SW480 (cell line): Measurements from ENCODE around the gene FN3K.

ENCODE experiments used
- DNase-seq: peaks from one replicate; pipeline ENCODE4 v3.0.0-alpha.2; 2016; ENCODE audit warnings: low spot score

The FN3K gene

DNA sequence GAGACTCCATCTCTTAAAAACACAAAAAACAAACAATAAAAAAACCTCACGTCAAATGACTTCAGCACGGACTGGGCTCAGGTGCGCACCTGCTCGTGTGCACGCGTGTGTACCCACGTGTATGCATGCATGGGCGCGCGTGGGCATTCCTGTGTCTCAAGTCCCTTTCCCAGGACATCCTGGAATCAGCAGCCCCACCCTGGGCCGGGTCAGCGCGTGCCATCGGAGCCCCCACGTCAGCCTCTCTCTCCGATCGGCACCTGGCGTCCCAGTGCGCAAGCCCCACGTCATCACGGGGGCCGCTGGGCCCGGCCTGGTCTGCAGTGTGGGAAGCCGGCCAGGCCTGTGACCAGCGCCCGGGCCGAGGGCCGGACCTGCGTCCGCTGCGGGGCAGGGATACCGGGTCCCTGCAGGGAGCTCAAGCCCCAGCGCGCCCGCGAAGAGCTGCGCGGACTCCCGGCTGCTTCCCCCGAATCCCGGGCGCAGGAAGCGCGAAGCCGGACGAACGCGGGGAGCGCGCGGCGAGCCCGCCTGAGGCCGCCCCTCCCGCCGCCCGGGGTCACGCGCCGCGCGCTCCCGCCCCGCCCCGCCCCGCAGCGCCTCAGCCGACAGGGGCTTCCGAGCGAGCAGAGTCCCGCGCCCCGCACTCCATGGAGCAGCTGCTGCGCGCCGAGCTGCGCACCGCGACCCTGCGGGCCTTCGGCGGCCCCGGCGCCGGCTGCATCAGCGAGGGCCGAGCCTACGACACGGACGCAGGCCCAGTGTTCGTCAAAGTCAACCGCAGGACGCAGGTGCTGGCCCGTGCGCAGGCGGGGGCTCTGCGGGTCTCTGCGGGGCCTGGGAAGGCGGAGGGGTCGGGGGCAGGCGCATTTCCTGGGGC lies at the start of gene FN3K:
FN3K (plus strand) TSS at position 629 of the 880 bp plus-strand sequence; CDS start at position 651, 22 bp downstream.
- no peak for DNase-seq

DNA sequence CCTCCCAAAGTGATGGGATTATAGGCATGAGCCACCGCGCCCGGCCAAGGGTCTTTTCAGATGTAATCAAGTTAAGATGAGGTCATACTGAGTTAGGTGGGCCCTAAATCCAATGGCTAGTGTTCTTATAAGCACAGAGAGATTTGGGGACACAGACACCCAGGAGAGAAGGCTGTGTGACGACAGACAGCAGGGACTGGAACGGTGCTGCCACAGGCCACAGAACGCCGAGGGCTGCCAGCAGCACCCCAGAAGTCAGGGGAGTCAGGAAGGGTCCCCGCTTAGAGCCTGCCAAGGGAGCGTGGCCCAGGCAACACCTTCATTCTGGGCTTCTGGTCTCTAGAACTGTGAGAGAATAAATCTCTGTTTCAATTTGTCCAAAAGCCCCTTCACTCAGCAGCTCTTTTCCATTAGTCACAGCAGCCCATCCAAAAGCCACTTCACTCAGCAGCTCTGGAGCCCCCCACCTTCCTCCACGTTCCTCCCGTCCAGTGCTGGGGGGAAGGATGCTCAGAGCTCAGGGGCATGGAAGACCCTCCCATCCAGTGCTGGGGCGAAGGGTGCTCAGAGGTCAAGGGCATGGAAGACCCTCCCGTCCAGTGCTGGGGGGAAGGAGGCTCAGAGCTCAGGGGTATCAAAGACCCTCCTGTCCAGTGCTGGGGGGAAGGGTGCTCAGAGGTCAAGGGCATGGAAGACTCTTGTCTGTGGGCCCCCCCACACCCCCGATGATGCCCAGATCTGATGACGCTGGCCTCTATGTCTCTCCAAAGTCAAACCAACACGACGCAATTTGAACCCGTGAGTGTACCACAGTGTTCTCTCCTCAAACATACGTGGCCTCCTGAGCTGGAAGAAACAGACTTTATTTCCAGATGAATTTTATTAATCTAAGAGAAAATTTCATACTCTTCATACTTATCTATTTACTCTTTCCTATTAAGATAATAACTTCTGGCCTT lies 48.8 kb upstream of the FN3K start:
- DNase-seq: no peak

DNA sequence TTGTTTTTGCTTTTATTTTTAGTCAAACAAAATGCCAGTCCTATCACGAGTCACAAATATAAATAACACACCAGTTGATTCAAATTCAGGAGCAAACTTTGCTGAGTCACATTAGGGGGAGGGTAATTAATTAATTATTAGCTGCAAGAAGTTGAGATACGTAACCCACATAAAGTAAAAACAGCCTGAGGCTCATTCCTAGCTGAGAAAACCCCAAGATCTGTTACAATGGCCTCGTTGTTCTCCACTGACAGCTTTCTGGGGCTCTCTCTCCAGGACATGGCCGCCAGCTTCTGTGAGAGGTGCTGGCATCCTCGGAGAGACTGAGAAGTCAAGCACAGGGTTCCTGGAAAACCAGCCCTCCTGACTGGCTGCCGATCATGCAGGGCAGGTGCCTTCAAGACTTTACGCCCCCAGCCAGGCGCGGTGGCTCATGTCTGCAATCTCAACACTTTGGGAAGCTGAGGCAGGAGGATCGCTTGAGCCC lies 48.0 kb upstream of the FN3K start:
- DNase-seq: peak; percentile 43

DNA sequence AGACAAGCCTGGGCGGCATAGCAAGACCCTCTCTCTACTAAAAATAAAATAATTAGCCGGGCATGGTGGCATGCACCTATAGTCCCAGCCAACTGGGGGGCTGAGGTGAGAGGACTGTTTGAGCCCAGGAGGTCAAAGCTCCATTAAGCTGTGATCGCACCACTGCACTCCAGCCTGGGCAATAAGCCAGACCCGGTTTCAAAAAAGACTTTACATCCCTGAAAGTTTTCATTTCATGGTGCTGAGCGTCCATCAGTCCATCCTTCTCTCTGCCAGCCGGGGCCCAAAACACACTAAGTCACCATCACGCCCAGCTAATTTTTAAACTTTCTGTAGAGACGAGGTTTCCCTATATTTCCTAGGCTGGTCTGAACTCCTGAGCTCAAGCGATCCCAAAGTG lies 47.5 kb upstream of the FN3K start:
- DNase-seq: no peak

DNA sequence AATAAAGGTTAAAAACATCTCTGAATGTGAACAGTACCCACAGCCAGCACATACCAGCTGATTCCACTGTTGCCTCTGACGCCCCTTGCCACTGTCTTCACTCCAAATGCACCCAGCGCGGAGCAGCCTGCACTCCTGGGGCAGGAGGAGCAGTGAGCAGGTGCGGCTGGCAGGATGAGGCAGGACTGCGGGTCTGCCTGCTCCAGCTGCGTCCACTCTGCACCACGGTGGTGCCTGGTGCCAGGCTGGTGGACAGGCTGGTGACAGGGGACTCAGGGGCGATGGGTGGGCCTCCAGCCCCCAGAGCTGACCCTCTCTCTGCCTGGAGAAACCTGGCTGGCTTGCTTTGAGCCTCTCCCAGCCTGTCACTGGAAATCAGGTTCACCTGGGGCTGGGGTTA lies 46.3 kb upstream of the FN3K start:
- DNase-seq: no peak

DNA sequence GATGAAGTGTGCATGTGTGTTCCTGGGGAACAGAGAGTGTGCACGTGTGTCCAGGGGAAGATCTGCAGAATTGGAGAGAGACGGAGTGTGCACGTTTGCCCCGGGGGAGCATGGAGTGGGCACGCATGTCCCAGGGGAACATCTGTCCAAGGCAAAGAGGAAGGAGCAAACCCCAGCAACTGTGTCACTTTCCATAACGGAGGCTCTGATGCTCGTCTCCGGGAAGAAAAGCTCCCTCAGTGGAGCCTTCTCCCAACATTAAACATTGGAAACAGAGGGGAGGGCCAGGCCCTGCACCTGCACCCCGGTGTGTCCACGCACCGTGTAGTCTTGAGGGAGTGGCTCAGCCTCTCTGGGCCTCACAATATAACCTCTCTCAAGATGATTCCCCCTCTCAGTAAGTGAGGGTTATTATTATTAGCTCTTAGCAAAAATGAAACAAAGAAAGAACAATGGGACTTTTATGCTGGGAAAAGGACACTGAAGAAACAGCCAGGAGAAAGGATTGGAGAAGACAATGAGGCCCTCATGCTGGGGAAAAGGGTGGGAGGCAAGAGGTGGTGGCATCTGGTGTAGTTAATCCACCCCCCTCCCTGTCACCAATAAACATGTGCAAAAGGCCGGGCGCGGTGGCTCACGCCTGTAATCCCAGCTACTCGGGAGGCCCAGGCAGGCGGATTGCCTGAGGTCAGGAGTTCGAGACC lies 44.5 kb upstream of the FN3K start:
- no peak for DNase-seq

DNA sequence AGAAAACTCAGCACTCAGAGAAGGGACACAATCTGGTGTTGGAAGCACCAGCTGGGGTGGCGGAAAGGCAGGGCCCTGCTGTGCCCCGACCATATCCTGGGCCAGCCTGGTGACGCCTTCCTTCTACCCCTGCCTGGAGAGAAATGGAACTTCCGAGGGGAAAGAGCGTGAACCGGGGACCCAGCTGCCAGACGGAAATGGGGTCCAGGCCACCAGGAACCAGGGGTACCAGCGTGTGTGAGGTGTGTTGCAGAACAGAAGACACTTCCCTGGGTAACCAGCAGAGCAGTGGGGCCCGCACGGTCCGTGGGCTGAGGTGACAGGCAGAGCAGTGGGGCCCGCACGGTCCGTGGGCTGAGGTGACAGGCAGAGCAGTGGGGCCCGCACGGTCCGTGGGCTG lies 43.7 kb upstream of the FN3K start:
- no peak for DNase-seq

DNA sequence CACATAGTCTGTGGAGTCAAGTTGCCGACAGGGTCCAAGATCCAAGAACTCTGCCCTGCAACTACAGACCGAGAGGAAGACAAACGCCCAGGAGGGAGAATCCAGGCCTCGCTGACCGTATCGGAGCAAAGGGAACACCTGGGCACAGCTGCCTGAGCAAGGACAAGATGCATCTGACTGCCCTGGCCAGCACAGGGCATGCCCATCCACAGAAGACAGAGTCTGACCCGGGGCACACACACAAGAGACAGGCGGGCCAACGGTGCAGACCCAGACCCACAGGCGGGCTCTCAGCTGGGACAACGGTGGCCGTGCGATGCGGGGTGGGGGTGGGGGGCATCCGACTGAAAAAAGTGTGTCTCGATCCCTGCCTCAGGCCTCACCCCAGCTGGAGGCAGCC lies 43.1 kb upstream of the FN3K start:
- DNase-seq: no peak

DNA sequence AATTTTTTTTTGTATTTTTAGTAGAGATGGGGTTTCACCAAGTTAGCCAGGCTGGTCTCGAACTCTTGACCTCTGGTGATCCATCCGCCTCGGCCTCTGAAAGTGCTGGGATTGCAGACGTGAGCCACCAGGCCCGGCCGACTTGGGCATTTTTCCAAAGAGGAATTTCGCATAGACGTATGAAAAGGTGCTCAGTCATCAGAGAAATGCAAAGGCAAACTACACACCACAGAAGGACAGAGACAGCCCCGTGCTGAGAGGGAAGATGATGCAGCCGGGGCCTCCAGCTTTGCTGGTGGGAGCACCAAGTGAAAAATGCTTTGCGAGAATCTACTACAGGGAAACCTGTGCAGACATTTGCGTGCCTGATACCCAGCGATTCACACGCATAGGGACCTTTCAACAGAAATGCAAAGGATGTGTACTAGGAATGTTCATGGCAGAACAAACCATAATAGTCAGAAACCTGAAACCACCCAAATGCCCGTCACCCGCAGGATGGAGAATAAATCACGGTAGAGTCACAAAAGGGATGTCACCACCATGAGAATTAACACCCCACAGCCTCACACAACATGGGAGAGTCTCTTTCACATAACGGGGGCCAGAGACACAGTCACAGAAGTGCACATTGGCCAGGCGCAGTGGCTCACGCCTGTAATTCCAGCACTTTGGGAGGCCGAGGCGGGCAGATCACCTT lies 42.1 kb upstream of the FN3K start:
- DNase-seq: no peak

DNA sequence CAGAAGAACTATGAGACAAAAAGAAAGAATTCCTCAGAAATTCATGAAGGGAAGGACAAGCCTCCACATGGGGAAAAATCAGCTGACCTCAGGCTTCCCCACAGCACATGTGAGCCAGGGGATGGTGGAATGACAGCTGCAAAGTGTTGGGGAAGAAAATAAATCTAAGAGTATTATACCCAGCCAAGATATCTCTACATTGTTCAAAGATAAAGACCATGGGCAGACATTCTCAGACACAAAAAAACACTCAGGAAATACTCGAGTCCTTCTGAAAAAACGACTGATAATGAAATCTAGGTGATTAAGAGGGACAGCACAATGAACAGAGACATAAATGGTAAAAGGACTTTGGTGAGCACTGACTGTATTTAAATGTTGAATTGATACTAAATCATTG lies 40.8 kb upstream of the FN3K start:
- DNase-seq: no peak

DNA sequence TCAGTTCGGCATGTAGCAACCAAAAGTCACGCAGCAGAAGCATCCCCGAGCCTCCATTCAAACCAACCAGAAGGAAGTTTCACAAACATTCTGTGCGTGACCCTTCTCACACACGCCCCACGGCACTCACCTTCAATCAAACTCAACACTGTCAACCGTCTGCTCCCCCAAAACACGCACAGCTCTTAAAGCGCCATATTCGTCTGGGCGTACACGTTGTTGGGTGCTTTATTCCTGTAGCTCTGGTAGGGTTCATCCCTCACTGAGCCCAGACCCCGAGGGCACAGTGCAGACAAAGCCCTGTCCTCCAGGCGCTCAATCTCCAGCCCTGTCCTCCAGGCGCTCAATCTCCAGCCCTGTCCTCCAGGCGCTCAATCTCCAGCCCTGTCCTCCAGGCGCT lies 39.2 kb upstream of the FN3K start:
- no peak for DNase-seq

DNA sequence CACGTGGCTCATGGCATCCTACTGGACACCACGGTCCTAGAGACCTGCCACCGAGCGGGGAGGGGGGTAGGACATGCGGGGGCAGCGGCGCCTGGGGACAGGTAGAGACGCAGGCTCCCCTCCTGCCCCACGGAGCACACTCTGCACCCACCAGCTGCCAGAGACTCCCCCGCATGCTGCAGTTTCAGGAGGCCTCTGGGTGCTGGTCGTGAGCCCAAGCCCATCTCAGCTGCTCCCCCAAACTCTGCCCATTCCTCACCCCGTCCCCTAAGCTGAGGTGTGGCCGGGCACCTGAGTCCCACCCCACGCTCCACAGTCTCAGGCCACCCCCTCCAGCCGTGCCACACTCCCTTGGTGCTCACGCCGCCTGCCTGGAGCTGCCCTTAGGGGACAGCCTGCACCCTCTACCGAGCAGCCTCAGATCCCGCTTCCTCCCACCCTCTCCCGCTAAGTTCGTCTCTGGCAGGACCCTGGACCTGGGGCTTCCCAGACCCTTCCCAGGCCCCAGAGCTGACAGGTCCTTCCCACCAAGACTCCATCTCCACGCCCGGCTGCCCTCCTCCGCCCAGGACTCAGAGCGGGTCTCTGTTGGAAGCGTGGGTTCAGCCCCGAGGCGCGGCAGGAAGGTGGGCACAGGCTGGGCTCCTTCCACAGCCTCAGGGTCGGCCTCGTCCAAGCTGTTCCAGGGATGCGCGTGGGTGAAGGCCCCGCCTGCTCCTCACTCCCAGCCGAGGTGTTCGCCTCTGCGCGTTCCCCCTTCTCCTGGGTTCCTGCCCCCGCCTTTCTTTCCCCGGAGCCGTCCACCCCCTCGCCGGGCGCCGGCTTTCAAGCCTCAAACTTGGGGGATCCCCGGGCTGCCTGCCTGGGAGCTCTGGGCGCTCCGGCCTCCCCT lies 38.3 kb upstream of the FN3K start:
- no peak for DNase-seq

DNA sequence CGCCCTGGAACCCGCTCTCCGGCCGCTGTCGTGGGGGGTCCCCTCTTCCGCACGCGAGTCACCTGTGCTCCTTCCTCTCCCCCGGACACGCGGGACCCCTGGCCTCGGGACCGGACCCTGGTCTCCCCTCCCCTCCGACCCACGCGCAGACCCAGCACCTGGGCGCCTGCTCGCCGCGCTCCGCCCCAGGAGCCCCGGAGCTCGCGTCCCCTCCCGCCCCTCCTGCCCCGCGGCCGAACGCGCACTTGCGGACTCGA lies 37.7 kb upstream of the FN3K start:
- DNase-seq: no peak

DNA sequence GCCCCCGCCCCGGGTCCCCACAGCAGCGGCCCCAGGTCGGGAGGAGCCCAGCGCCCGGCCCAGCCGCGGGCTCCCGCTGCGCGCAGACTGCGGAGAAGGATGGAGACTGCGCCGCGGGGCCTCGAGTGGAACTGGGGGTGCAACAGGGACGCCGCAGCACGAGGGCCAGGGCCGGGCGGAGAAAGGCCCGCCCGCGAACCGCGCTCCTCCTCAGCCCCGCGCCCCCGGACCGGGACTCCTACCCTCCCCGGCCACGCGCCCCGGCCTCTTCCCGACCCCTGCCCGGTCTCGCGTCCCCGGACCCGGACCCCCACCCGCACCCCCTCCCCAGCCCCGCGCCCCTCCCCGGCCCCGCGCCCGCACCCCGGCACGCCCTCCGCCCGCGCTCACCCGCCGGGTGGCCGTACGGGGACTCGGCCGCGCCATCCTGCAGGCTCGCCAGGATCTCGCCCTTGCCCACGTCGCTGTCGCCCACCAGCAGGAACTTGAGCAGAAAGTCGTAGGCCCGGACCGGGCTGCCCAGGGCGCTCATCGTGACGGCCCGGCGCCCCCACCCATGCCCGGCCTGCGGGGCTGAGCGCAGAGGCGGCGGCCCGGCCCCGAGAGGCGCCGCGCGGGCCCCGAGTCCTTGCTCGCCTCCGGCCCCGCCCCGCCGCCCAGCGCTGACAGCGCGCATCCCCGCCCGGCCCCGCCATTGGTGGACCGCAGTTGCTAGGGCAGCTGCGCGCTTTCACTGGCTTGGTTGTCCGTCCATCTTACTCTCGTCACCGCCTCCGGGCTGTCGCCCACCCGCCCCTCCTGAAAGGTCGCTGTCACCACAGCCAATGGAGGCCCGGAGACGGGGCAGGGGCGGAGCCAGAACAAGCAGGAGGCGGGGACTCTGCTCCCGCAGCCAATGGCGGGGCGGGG lies 37.1 kb upstream of the FN3K start, which contains the start of gene RAB40B:
RAB40B (minus strand) TSS at position 634 of the 909 bp plus-strand sequence; CDS start at position 532, 102 bp downstream.
- DNase-seq: peak; percentile 98

DNA sequence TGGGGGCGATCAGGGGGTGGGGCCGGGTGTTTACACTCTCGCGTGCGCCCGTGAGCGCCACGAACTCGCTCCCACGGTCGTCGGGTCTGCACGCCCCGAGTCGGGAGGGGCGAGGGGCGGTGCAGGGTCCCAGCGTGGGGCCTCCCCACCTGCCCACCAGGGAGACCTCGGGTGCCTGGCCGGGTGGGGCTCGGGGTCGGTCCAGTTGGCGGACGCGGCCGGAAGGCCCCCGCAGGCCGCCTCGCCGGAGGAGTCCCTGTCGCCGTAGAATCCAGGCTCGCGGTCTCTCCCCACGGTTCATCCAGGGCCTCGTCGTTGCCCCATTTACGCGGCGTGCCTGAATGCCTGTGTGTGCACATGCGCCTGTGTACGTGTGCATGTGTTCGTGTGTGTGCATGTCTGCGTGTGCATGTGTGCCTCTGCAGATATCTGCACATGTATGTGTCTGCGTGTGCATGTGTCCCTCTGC lies 36.4 kb upstream of the FN3K start:
- DNase-seq: no peak

DNA sequence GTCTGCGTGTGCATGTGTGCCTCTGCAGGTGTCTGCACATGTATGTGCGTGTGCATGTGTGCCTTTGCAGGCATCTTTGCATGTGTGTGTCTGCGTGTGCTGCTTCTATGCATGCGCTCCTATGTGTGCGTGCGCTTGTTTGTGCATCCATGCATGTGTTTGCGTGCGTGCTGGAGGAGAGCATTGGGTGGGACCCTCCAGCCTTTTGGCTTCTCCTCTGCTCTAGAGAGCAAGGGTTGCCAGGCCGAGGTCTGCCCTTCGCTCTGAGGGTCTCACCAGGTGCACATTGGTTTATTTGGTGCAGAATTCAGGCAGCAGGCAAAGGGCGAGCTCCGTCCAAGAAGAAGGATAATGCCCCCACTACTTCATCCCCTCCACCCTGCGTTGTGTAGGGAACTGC lies 35.9 kb upstream of the FN3K start:
- DNase-seq: no peak

DNA sequence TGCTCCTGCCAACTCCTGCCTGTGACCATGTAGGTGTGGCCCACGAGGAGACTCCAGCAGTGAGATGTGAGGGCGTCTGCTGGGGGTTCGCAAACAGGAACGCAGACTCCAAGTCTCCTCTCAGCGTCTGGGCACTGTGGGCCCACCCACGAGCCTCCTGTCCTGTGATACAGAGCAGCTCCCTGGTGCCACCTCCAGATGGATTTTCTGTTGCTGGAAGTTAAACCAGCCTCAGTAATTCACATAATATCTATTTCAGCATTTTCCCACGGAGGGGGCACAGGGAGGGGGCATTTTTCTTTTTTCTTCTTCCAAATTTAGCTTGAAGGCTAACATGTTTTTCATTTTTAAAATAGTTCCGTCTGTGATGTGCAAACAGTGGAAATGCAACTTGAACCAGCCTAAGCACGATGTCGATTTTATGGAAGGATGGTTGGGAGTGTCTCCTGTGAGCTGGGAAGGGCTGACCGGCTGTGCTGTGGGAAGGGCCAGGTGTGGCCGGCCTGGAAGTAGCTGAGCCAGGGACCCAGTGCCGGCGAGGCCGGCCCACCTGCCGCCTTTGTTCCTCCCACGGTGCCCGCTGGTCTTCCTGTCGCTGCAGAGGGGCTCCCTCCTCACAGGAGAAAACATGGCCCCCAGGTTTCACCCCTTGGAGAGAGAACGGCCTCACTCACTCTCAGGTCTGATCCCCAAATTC lies 33.0 kb upstream of the FN3K start:
- DNase-seq: peak; percentile 65

DNA sequence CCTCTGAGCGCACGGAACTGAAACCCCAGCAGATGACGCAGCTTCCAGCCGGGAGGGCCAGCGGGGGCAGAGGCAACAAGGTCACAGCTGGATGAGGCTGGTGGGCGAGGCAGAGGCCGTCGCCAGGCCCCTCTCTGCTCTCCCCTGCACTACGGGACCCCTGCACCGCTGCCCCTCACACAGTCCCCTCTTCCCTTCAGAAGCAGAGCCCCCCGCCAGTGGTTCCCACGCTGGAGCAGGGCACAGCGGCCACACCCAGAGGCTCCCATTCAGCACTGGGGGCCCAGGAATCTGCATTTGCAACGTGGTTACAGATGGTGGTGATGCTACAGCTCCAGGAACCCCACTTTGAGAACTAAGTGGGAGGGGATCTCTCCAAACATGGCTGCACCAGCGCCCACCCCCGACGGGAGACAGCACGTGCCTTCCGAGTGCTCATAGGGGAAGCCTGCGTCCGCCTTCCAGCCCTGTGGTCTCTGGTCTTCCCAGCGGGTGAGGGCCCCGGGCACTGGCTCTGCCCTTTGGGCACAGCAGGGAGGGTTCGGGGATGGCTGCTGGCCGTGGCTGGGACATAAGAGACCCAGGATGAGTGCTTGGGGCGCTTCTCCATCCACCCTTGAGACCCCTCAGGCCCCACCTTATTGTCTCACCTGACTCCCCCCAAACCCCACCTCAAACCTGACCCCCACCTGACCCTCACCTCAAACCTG lies 32.2 kb upstream of the FN3K start:
- DNase-seq: no peak
